Measurements from ENCODE around the gene IL7R.

The IL7R gene

GRCh38 chr5:35884191-35884769 is 27.6 kb downstream of the IL7R start:
- no CpG with 5 or more reads among the region's 1 CpG for whole genome bisulfite sequencing (ENCODE audit: extremely low coverage, insufficient coverage, insufficient read length)

DNA sequence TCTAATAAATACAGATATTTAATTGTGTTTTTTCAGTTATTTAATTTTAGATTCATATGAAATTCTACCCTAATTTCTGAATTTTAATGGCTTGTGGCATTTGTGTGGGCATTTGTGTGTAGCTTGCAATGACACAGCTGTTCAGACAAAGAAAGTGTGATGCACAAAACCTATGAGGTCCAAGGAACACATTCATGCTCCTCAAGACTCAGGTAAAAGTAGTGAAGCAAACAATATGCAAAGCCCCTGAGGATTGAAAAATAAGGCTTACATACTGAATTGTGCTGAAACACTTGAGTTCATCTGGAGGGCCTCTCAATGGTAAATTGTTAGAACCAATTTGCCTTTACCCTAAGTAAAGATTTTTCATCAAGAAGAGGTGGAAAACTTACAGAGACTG is 28.1 kb downstream of the IL7R start:
- Histone ChIP-seq H3K9ac (ENCODE audit: low read length) (no peak overlapping the region), H3K79me2 (ENCODE audit: control insufficient read depth, insufficient read depth, low read length, poor library complexity) (no peaks in the 10 kb centered on the region), H3K18ac (ENCODE audit: low read length) (no peak overlapping the region), H3K9me3 (ENCODE audit: insufficient read depth, low read depth, low read length) (no peaks in the 10 kb centered on the region), H4K8ac (ENCODE audit: low read depth, low read length) (no peak overlapping the region), H2BK5ac (ENCODE audit: low read depth, low read length, poor library complexity) (no peak overlapping the region), H3K23ac (ENCODE audit: low read length) (no peak overlapping the region), H2AK5ac (ENCODE audit: low read length) (no peak overlapping the region), H3K4me1 (ENCODE audit: control insufficient read depth in 1 of 2, insufficient read depth in 2 of 2, low read length in 2 of 2) (peaks cover 2 to 6% of the 10 kb centered on the region in 2 experiments), H3K14ac (ENCODE audit: low read length) (no peak overlapping the region), H3K4ac (ENCODE audit: low read depth, low read length) (no peak overlapping the region), H3K79me1 (ENCODE audit: low read length) (no peaks in the 10 kb centered on the region), H4K12ac (ENCODE audit: low read depth, low read length) (no peak overlapping the region), H2BK12ac (ENCODE audit: low read length) (no peak overlapping the region), H4K91ac (ENCODE audit: low read depth, low read length) (no peak overlapping the region), H3K27ac (ENCODE audit: low read depth, low read length) (no peak overlapping the region), H3K4me2 (ENCODE audit: low read length) (no peak overlapping the region), H2AFZ (ENCODE audit: insufficient read depth, low read length, poor library complexity) (no peak overlapping the region), H3K4me3 (ENCODE audit: low read depth, low read length) (no peak overlapping the region), H2BK120ac (ENCODE audit: insufficient read depth, low read length, poor library complexity) (no peak overlapping the region), H3K36me3 (ENCODE audit: control insufficient read depth in 1 of 2, insufficient read depth in 2 of 2, low read length in 2 of 2) (no peaks in the 10 kb centered on the region), H3K27me3 (ENCODE audit: insufficient read depth, low read length) (no peaks in the 10 kb centered on the region)
- no peak for DNase-seq

More at GRCh38 chr5:35884191-35884769, 27.6 kb downstream of the IL7R start:
- no peaks in the 10 kb centered on the region for H3K9me3 ChIP-seq (ENCODE audit: insufficient read depth, low read depth, low read length)
- H4K8ac ChIP-seq (ENCODE audit: low read depth, low read length), result no peak overlapping the region
- H3K18ac ChIP-seq (ENCODE audit: low read length), result no peak overlapping the region
- DNase-seq, result peak; percentile 96 to 99
- H2AFZ ChIP-seq (ENCODE audit: insufficient read depth, low read length, poor library complexity), result no peak overlapping the region
- no peak overlapping the region for H2BK5ac ChIP-seq (ENCODE audit: low read depth, low read length, poor library complexity)
- no peak overlapping the region for H3K27ac ChIP-seq (ENCODE audit: low read depth, low read length)
- H3K4me2 ChIP-seq (ENCODE audit: low read length), result peak overlapping the region; percentile 10
- no peak overlapping the region for H3K4ac ChIP-seq (ENCODE audit: low read depth, low read length)
- peaks cover 2 to 6% of the 10 kb centered on the region in 2 experiments for H3K4me1 ChIP-seq (ENCODE audit: control insufficient read depth in 1 of 2, insufficient read depth in 2 of 2, low read length in 2 of 2)
- no peaks in the 10 kb centered on the region for H3K27me3 ChIP-seq (ENCODE audit: insufficient read depth, low read length)
- no peak overlapping the region for H4K91ac ChIP-seq (ENCODE audit: low read depth, low read length)
- no peaks in the 10 kb centered on the region for H3K79me1 ChIP-seq (ENCODE audit: low read length)
- no peak overlapping the region for H2BK120ac ChIP-seq (ENCODE audit: insufficient read depth, low read length, poor library complexity)
- H2BK12ac ChIP-seq (ENCODE audit: low read length), result peak overlapping the region; percentile 90
- no peaks in the 10 kb centered on the region for H3K36me3 ChIP-seq (ENCODE audit: control insufficient read depth in 1 of 2, insufficient read depth in 2 of 2, low read length in 2 of 2)
- H2AK5ac ChIP-seq (ENCODE audit: low read length), result no peak overlapping the region
- no peak overlapping the region for H4K12ac ChIP-seq (ENCODE audit: low read depth, low read length)
- H3K4me3 ChIP-seq (ENCODE audit: low read depth, low read length), result no peak overlapping the region
- H3K23ac ChIP-seq (ENCODE audit: low read length), result no peak overlapping the region
- H3K79me2 ChIP-seq (ENCODE audit: control insufficient read depth, insufficient read depth, low read length, poor library complexity), result no peaks in the 10 kb centered on the region
- no peak overlapping the region for H3K14ac ChIP-seq (ENCODE audit: low read length)
- H3K9ac ChIP-seq (ENCODE audit: low read length), result no peak overlapping the region

DNA sequence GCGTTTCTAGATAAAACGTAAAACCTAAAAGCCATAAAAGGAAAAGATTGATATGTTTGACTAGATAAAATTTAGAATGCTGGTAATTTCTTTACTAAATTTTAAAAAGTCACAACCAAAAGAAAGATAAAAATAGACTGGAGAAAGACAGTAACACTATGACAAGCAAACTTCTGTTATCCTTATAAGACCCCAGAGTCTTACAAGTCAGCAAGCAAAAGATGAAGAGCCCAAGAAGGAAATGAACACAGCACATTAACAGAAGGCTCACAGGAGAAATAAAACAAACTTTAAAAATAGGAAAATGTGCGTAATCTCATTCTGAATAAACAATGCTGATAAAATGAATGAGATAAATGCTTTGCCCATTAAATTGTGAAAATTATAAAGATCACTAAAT is 29.7 kb downstream of the IL7R start:
- DNase-seq, result no peak
- Histone ChIP-seq H3K4me3 (ENCODE audit: low read depth, low read length) (no peak overlapping the region), H4K12ac (ENCODE audit: low read depth, low read length) (no peak overlapping the region), H2BK5ac (ENCODE audit: low read depth, low read length, poor library complexity) (no peak overlapping the region), H3K14ac (ENCODE audit: low read length) (no peak overlapping the region), H3K36me3 (ENCODE audit: control insufficient read depth in 1 of 2, insufficient read depth in 2 of 2, low read length in 2 of 2) (no peaks in the 10 kb centered on the region), H3K27ac (ENCODE audit: low read depth, low read length) (no peak overlapping the region), H3K18ac (ENCODE audit: low read length) (no peak overlapping the region), H3K4me2 (ENCODE audit: low read length) (no peak overlapping the region), H2BK120ac (ENCODE audit: insufficient read depth, low read length, poor library complexity) (no peak overlapping the region), H2AFZ (ENCODE audit: insufficient read depth, low read length, poor library complexity) (no peak overlapping the region), H3K4me1 (ENCODE audit: control insufficient read depth in 1 of 2, insufficient read depth in 2 of 2, low read length in 2 of 2) (peaks cover 8 to 9% of the 10 kb centered on the region in 2 experiments), H3K79me1 (ENCODE audit: low read length) (no peaks in the 10 kb centered on the region), H3K79me2 (ENCODE audit: control insufficient read depth, insufficient read depth, low read length, poor library complexity) (no peaks in the 10 kb centered on the region), H2AK5ac (ENCODE audit: low read length) (no peak overlapping the region), H4K91ac (ENCODE audit: low read depth, low read length) (no peak overlapping the region), H3K23ac (ENCODE audit: low read length) (no peak overlapping the region), H2BK12ac (ENCODE audit: low read length) (no peak overlapping the region), H4K8ac (ENCODE audit: low read depth, low read length) (no peak overlapping the region), H3K27me3 (ENCODE audit: insufficient read depth, low read length) (no peaks in the 10 kb centered on the region), H3K9me3 (ENCODE audit: insufficient read depth, low read depth, low read length) (no peaks in the 10 kb centered on the region), H3K9ac (ENCODE audit: low read length) (no peak overlapping the region), H3K4ac (ENCODE audit: low read depth, low read length) (no peak overlapping the region)
- no CpG with 5 or more reads among the region's 3 CpGs for WGBS (ENCODE audit: extremely low coverage, insufficient coverage, insufficient read length)

DNA sequence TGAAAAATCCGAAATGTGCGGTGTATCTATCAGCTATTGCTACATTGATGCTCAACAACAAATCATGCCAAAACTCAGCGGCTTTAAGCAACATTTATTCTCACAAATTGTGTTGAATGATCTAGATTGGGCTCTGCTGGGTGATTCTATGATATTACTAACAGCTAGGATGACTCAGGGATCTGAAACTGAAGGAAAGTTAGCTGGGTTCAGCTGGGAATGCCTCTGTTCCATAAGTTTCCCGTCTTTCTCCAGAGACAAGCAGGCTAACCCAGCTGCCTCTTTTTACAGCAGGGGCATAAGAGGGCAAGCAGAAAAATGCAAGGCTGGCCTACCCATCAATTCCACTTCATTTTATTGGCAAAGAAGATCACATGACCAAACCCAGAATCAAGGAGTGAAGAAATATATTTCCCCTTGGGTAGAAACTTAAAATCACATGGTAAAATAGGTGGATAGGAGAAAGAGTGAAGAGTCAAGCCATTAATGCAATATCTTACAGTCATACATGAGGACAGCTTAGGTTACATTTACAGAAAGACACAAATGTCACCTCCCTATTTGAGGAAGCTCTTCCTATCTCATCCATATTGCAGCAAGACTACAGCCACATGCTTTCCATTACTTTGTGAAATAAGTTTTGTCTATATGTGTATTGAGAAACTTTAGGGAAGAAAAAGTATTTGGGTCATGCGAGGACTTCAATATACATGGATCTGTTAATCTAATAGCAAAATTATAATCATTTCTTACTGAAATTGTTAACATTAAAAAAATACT is 30.8 kb downstream of the IL7R start:
- Histone ChIP-seq H3K27ac (ENCODE audit: low read depth, low read length) (no peak overlapping the region), H2BK12ac (ENCODE audit: low read length) (no peak overlapping the region), H4K12ac (ENCODE audit: low read depth, low read length) (no peak overlapping the region), H3K79me2 (ENCODE audit: control insufficient read depth, insufficient read depth, low read length, poor library complexity) (no peaks in the 10 kb centered on the region), H3K23ac (ENCODE audit: low read length) (no peak overlapping the region), H3K27me3 (ENCODE audit: insufficient read depth, low read length) (no peaks in the 10 kb centered on the region), H3K14ac (ENCODE audit: low read length) (no peak overlapping the region), H2AFZ (ENCODE audit: insufficient read depth, low read length, poor library complexity) (no peak overlapping the region), H3K9ac (ENCODE audit: low read length) (no peak overlapping the region), H3K4me3 (ENCODE audit: low read depth, low read length) (no peak overlapping the region), H3K4me1 (ENCODE audit: control insufficient read depth in 1 of 2, insufficient read depth in 2 of 2, low read length in 2 of 2) (peaks cover 8 to 9% of the 10 kb centered on the region in 2 experiments), H2BK5ac (ENCODE audit: low read depth, low read length, poor library complexity) (no peak overlapping the region), H3K9me3 (ENCODE audit: insufficient read depth, low read depth, low read length) (no peaks in the 10 kb centered on the region), H3K36me3 (ENCODE audit: control insufficient read depth in 1 of 2, insufficient read depth in 2 of 2, low read length in 2 of 2) (no peaks in the 10 kb centered on the region), H2AK5ac (ENCODE audit: low read length) (no peak overlapping the region), H3K79me1 (ENCODE audit: low read length) (no peaks in the 10 kb centered on the region), H3K4me2 (ENCODE audit: low read length) (no peak overlapping the region), H4K91ac (ENCODE audit: low read depth, low read length) (no peak overlapping the region), H3K18ac (ENCODE audit: low read length) (no peak overlapping the region), H4K8ac (ENCODE audit: low read depth, low read length) (no peak overlapping the region), H2BK120ac (ENCODE audit: insufficient read depth, low read length, poor library complexity) (no peak overlapping the region), H3K4ac (ENCODE audit: low read depth, low read length) (no peak overlapping the region)
- DNase-seq, result no peak
- no CpG with 5 or more reads among the region's 5 CpGs for whole genome bisulfite sequencing (ENCODE audit: extremely low coverage, insufficient coverage, insufficient read length)
